ENCODE results near the gene RPS18. TPM values are rescaled to one million over a fixed set of nuclear protein-coding genes. Genes with fewer than 3 reads are reported as not detected.

RPS18 gene
- total and polyA plus RNA-seq, 9 of the 15 experiments (the other 6 are each of a cell fraction or from before 2014, with no cell fraction given): 5,023 to 17,516 (median 8,131) TPM

DNA sequence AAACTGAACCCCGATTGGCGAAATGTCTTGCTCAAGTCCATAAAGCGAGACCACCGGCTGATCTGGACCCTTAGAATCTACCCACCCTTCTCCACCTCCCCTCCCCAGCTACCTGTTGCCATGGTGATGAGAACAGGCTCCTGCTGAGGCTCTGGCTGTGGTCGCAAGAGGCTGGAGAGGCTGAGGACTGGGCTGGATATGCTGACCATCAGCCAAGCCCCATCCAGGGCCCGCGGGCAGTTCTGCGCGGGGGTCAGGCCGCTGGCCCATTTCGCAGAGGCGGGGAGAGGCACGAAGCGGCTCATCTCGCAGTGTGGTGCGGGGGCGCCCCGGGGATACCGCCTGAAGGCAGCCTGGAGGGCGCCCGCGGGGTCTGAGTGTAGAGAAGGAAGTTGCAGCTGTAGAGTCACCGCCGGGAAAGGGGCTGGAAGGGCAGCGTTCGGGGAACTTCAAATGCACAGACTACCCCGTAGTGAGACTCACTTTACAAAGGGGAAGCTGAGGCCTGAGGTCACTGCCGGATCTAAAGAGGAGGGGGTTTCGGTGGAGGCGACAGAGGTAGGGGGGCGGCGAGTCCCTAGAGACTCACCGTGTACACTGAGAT lies 41.3 kb downstream of the RPS18 start:
- Histone ChIP-seq H3K27me3 (ENCODE audit: control insufficient read depth in 2 of 2, insufficient read depth in 2 of 2, low read length in 2 of 2) (no peaks in the 10 kb centered on the region), H3K4me3 (peak overlapping the region; percentile 68), H3K9me3 (replicated peaks; ENCODE audit: control insufficient read depth, insufficient read depth, low read depth, low read length) (no peaks in the 10 kb centered on the region), H2AFZ (ENCODE audit: low read depth, low read length) (peak overlapping the region; percentile 86), H3K27ac (ENCODE audit: extremely low read depth, low read depth, low read length) (peak overlapping the region; percentile 90), H3K79me2 (ENCODE audit: control insufficient read depth, insufficient read depth, low read length) (peaks cover 41% of the 10 kb centered on the region), H3K4me2 (ENCODE audit: insufficient read depth, low read length) (peak overlapping the region; percentile 95), H3K36me3 (ENCODE audit: control insufficient read depth, insufficient read depth, low read length) (peaks cover 28% of the 10 kb centered on the region; the same call in 1 of the 3 replicates), H3K9me1 (ENCODE audit: control insufficient read depth, insufficient read depth, low read length) (no peaks in the 10 kb centered on the region), H3K4me1 (replicated peaks in 1 of 2; ENCODE audit: control insufficient read depth in 2 of 2, insufficient read depth in 2 of 2, low read length in 2 of 2) (peaks cover 28 to 48% of the 10 kb centered on the region in 2 experiments), H4K20me1 (replicated peaks; ENCODE audit: control insufficient read depth, insufficient read depth, low read length) (peaks cover 7% of the 10 kb centered on the region; the same call in 1 of the 2 replicates), H3K9ac (ENCODE audit: insufficient read depth in 1 of 2, low read depth in 2 of 2, low read length in 2 of 2) (peak overlapping the region; percentile 84 to 99)
- 1% methylated on average over 32 of the region's 33 CpGs for WGBS (ENCODE audit: insufficient coverage, low coverage, missing lambda C conversion rate)
- no peak for FAIRE-seq
- in situ Hi-C loops (cut with MboI) (no loop called here), intact Hi-C loops (cut with micrococcal nuclease) (loop anchor here (1.0 to 2.0 kb wide), 2 partner anchors 14 to 112 kb away; partner anchors contain the start of genes RXRB and SLC39A7)
- BruUV-seq (replicated peaks): no TSS peak
- DNase-seq (ENCODE audit: extremely low read depth in 1 of 4, low spot score in 3 of 4): peak; percentile 51 to 66 (median 61)
- ChIA-PET POLR2A (interaction anchor here (1.0 to 3.9 kb wide), 5 partner anchors 11 to 106 kb away, joined by 3 to 36 read pairs (median 8); partner anchors contain the start of genes B3GALT4, PFDN6, RGL2 and SYNGAP1), CTCF (ENCODE audit: low intra/inter-chr PET ratio) (interaction anchor here (0.6 kb wide), 1 partner anchor 451 kb away, joined by 3 read pairs; no protein-coding TSS in a partner anchor)
- peak; percentile 11 for ATAC-seq
- TF ChIP-seq ZSCAN32 (CRISPR knock-in tag; IDR thresholded peaks at IDR 0.05) (no peak), KDM2B (CRISPR knock-in tag; IDR thresholded peaks at IDR 0.05) (0 out of 2 replicates have a peak, but pooled peaks have one; percentile 9), HDAC6 (IDR thresholded peaks at IDR 0.05; ENCODE audit: low read depth, low read length) (no peak), DDX20 (tag; IDR thresholded peaks at IDR 0.05; ENCODE audit: low read depth) (no peak), CREM (IDR thresholded peaks at IDR 0.05; ENCODE audit: low read depth) (peak; percentile 28; the same call in 1 of the 2 replicates), ZNF766 (CRISPR knock-in tag; conservative IDR thresholded peaks at IDR 0.05) (no peak), CTCFL (IDR thresholded peaks at IDR 0.05; ENCODE audit: borderline replicate concordance, insufficient read depth, low read depth, low read length, poor library complexity, severe bottlenecking) (no peak), NFE2 (IDR thresholded peaks at IDR 0.05; ENCODE audit: low read depth) (0 out of 2 replicates have a peak, but pooled peaks have one; percentile 20), AFF4 (CRISPR knock-in tag; IDR thresholded peaks at IDR 0.05) (peak; percentile 95)

Measured in K562 (cell line).